OCI-LY3 (cell line): ENCODE data around the gene MOXD1.

Source experiments
- H2AFZ ChIP-seq: fragments of 200-600, 300-600 bp; shearing (Covaris generic); 2 replicates; pipeline ENCODE4 v1.6.0; 2014; ENCODE audit warnings: antibody characterized with exemption, low read depth, low read length
- H3K27ac ChIP-seq: fragments of 200-600, 300-600 bp; sonication (generic); 2 replicates; pipeline ENCODE4 v1.5.1; 2014; ENCODE audit warnings: mild to moderate bottlenecking, low read length, moderate library complexity, mixed read lengths
- H3K27me3 ChIP-seq: fragments of 200-600, 300-600 bp; sonication (generic); 2 replicates; pipeline ENCODE4 v1.6.1; 2014; ENCODE audit warnings: low read depth, low read length, mixed read lengths
- H3K36me3 ChIP-seq: fragments of 200-600, 300-600 bp; sonication (generic); replicated peaks from 2 replicates; pipeline ENCODE3; 2014; ENCODE audit warnings: low read depth, low read length, mixed read lengths
- H3K4me1 ChIP-seq: fragments of 300-600, 200-600 bp; sonication (generic); 2 replicates; pipeline ENCODE4 v1.6.1; 2014; ENCODE audit warnings: low read length, mixed read lengths
- H3K4me2 ChIP-seq: fragments of 200-600, 300-600 bp; sonication (generic); 2 replicates; pipeline ENCODE4 v1.6.1; 2014; ENCODE audit warnings: low read length, mixed read lengths
- H3K4me3 ChIP-seq: fragments of 300-600, 200-600 bp; sonication (generic); 2 replicates; pipeline ENCODE4 v1.5.1; 2014; ENCODE audit warnings: antibody characterized with exemption, mild to moderate bottlenecking, low read length, moderate library complexity
- H3K79me2 ChIP-seq: fragments of 300-600, 200-600 bp; shearing (Covaris generic); 2 replicates; pipeline ENCODE4 v1.6.1; 2014; ENCODE audit warnings: mild to moderate bottlenecking, low read length, mixed read lengths
- H3K9ac ChIP-seq: fragments of 300-600, 200-600 bp; shearing (Covaris generic); 2 replicates; pipeline ENCODE4 v1.6.0; 2014; ENCODE audit warnings: mild to moderate bottlenecking, low read length, moderate library complexity
- H3K9me3 ChIP-seq: fragments of 200-600, 300-600 bp; shearing (Covaris generic); 2 replicates; pipeline ENCODE4 v1.6.1; 2014; ENCODE audit warnings: low read length, mixed read lengths; ENCODE audit not compliant: insufficient read depth
- H4K20me1 ChIP-seq: fragments of 200-600, 300-600 bp; sonication (generic); 2 replicates; pipeline ENCODE4 v1.6.1; 2016; ENCODE audit warnings: low read length, mixed read lengths; ENCODE audit not compliant: insufficient read depth
- EZH2phosphoT487 ChIP-seq: fragments of 200-600 bp; shearing (Covaris generic); IDR thresholded peaks from 2 replicates; pipeline ENCODE4 v1.6.1; 2018; ENCODE audit warnings: antibody characterized with exemption, mixed run types, low read depth
- TF ChIP-seq, protein P1 (sequence below): fragments of 200-600, 300-600 bp; sonication (generic); IDR thresholded peaks from 2 replicates; pipeline ENCODE4 v1.5.1; 2014; ENCODE audit warnings: antibody characterized with exemption, low read length, low read depth

Gene MOXD1

DNA sequence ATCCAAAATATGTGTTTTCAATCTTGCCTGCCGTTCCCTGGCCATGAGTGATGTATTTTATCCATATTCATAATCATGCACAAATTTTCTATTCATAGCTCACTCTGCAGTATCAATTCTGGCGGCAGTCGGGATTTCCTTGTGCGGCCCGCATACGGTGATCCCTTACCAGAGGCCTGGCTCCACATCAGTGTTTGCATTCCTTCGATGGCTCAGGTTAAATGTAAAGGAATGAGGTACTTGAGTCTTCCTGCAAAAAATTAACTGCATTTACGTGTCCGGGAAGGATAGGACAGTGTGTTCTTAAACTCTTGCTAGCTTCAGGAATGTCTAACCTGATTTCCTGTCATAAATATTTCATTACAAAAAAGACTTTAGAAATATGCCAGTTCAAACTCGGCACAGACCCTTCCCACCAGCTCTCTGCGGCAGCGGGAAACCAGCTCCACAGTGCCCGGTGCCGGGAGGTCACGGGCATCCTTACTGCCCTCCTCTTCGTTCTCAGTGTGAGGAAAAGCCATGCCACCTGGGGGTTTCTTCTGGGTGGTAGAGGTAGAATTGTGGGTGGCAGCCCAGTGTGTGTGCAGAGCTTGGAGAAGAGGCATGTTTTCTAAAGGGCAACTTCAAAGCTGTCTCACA, 154.5 kb downstream of the MOXD1 start:
- Histone ChIP-seq H3K36me3 (no peaks in the 10 kb centered on the region), H4K20me1 (no peaks in the 10 kb centered on the region), H3K27ac (no peak overlapping the region), H3K9ac (no peak overlapping the region), H3K4me1 (no peaks in the 10 kb centered on the region), H3K27me3 (no peaks in the 10 kb centered on the region), H3K79me2 (no peaks in the 10 kb centered on the region), H3K9me3 (no peaks in the 10 kb centered on the region), H3K4me2 (no peak overlapping the region), H3K4me3 (no peak overlapping the region), H2AFZ (no peak overlapping the region)
- TF ChIP-seq, protein P1, sequence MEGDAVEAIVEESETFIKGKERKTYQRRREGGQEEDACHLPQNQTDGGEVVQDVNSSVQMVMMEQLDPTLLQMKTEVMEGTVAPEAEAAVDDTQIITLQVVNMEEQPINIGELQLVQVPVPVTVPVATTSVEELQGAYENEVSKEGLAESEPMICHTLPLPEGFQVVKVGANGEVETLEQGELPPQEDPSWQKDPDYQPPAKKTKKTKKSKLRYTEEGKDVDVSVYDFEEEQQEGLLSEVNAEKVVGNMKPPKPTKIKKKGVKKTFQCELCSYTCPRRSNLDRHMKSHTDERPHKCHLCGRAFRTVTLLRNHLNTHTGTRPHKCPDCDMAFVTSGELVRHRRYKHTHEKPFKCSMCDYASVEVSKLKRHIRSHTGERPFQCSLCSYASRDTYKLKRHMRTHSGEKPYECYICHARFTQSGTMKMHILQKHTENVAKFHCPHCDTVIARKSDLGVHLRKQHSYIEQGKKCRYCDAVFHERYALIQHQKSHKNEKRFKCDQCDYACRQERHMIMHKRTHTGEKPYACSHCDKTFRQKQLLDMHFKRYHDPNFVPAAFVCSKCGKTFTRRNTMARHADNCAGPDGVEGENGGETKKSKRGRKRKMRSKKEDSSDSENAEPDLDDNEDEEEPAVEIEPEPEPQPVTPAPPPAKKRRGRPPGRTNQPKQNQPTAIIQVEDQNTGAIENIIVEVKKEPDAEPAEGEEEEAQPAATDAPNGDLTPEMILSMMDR, result no peak
- TF ChIP-seq EZH2phosphoT487, result no peak

DNA sequence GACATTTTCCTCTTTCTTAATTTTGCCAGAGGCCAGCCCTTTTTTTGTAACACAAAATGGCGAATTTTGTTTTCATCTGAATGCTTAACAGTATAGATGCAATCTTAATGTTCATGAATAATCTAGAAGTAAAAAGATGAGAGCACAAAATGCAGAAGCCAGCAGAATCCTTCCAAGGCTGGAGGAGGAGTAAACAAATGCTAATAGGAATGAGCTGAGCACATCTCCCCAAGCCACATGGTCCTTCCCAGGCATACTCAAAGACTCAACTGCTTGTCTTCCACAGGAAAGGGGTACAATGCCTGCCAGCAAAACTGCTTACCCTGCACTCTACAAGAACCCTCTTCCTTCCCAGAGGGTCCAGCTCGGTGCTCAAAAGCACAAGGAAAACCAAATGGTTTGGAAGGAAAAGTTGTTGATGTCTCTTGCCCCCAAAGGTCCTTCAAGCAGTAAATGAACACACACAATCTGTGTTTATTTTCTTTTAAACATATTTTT, 155.1 kb downstream of the MOXD1 start:
- H2AFZ ChIP-seq, result no peak overlapping the region
- H3K4me1 ChIP-seq, result no peaks in the 10 kb centered on the region
- H3K79me2 ChIP-seq, result no peaks in the 10 kb centered on the region
- TF ChIP-seq EZH2phosphoT487, result no peak
- TF ChIP-seq, protein P1, result no peak
- H3K27ac ChIP-seq, result no peak overlapping the region
- no peak overlapping the region for H3K4me2 ChIP-seq
- no peaks in the 10 kb centered on the region for H3K36me3 ChIP-seq
- H3K27me3 ChIP-seq, result no peaks in the 10 kb centered on the region
- H3K9ac ChIP-seq, result no peak overlapping the region
- H3K9me3 ChIP-seq, result no peaks in the 10 kb centered on the region
- H3K4me3 ChIP-seq, result no peak overlapping the region
- H4K20me1 ChIP-seq, result no peaks in the 10 kb centered on the region
